ENCODE data around the gene TOX3. TPM values are rescaled to one million over a fixed set of nuclear protein-coding genes. Genes with fewer than 3 reads are reported as not detected.

The TOX3 gene
- polyA plus RNA-seq, 2 of the 4 experiments (the other 2 are of a cell fraction): 0.10 to 2.2 TPM

DNA sequence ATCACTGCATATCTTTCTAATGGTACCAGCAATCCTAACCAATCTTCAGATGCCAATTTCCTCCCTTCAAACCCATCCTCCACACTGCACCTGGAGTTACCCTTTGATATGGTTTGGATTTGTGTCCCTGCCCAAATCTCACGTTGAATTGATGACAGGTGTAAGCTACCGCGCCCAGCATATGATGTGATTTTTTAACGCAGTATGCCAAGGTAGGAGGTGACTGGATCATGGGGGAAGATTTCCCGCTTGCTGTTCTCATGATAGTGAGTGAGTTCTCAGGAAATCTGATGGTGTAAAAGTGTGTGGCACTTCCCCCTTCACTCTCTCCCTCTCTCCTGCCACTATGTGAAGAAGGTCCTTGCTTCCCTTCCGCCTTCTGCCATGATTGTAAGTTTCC, 57.0 kb downstream of the TOX3 start:
- TF ChIP-seq CHD2 (IDR thresholded peaks at IDR 0.05; ENCODE audit: low read length, partially characterized antibody) (no peak), HOXA7 (CRISPR knock-in tag; IDR thresholded peaks at IDR 0.05) (no peak), MAFK (IDR thresholded peaks at IDR 0.05; ENCODE audit: partially characterized antibody) (no peak), KDM1A (IDR thresholded peaks at IDR 0.05; ENCODE audit: low read depth) (no peak), RFX5 (IDR thresholded peaks at IDR 0.05) (no peak), TFCP2L1 (CRISPR knock-in tag; IDR thresholded peaks at IDR 0.05) (no peak), TP53 (CRISPR knock-in tag; IDR thresholded peaks at IDR 0.05) (no peak), EHF (CRISPR knock-in tag; IDR thresholded peaks at IDR 0.05) (no peak), RNF2 (IDR thresholded peaks at IDR 0.05; ENCODE audit: borderline replicate concordance, low read depth) (no peak), CBX2 (IDR thresholded peaks at IDR 0.05; ENCODE audit: borderline replicate concordance, low read depth) (no peak), HDAC2 (IDR thresholded peaks at IDR 0.05) (no peak), JUN (IDR thresholded peaks at IDR 0.05) (no peak), CBX8 (IDR thresholded peaks at IDR 0.05) (no peak), SREBF2 (IDR thresholded peaks at IDR 0.05) (no peak), FOXS1 (CRISPR knock-in tag; IDR thresholded peaks at IDR 0.05) (no peak), CHD4 (IDR thresholded peaks at IDR 0.05; ENCODE audit: borderline replicate concordance) (no peak)
- TF ChIP-seq, protein P1, sequence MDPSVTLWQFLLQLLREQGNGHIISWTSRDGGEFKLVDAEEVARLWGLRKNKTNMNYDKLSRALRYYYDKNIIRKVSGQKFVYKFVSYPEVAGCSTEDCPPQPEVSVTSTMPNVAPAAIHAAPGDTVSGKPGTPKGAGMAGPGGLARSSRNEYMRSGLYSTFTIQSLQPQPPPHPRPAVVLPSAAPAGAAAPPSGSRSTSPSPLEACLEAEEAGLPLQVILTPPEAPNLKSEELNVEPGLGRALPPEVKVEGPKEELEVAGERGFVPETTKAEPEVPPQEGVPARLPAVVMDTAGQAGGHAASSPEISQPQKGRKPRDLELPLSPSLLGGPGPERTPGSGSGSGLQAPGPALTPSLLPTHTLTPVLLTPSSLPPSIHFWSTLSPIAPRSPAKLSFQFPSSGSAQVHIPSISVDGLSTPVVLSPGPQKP (IDR thresholded peaks at IDR 0.05; ENCODE audit: low read depth, low read length): no peak
- TF ChIP-seq, protein P2, sequence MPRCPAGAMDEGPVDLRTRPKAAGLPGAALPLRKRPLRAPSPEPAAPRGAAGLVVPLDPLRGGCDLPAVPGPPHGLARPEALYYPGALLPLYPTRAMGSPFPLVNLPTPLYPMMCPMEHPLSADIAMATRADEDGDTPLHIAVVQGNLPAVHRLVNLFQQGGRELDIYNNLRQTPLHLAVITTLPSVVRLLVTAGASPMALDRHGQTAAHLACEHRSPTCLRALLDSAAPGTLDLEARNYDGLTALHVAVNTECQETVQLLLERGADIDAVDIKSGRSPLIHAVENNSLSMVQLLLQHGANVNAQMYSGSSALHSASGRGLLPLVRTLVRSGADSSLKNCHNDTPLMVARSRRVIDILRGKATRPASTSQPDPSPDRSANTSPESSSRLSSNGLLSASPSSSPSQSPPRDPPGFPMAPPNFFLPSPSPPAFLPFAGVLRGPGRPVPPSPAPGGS (IDR thresholded peaks at IDR 0.05): no peak
- TF ChIP-seq, protein P3, sequence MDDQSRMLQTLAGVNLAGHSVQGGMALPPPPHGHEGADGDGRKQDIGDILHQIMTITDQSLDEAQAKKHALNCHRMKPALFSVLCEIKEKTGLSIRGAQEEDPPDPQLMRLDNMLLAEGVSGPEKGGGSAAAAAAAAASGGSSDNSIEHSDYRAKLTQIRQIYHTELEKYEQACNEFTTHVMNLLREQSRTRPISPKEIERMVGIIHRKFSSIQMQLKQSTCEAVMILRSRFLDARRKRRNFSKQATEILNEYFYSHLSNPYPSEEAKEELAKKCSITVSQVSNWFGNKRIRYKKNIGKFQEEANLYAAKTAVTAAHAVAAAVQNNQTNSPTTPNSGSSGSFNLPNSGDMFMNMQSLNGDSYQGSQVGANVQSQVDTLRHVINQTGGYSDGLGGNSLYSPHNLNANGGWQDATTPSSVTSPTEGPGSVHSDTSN (IDR thresholded peaks at IDR 0.05): no peak
- TF ChIP-seq, protein P4, sequence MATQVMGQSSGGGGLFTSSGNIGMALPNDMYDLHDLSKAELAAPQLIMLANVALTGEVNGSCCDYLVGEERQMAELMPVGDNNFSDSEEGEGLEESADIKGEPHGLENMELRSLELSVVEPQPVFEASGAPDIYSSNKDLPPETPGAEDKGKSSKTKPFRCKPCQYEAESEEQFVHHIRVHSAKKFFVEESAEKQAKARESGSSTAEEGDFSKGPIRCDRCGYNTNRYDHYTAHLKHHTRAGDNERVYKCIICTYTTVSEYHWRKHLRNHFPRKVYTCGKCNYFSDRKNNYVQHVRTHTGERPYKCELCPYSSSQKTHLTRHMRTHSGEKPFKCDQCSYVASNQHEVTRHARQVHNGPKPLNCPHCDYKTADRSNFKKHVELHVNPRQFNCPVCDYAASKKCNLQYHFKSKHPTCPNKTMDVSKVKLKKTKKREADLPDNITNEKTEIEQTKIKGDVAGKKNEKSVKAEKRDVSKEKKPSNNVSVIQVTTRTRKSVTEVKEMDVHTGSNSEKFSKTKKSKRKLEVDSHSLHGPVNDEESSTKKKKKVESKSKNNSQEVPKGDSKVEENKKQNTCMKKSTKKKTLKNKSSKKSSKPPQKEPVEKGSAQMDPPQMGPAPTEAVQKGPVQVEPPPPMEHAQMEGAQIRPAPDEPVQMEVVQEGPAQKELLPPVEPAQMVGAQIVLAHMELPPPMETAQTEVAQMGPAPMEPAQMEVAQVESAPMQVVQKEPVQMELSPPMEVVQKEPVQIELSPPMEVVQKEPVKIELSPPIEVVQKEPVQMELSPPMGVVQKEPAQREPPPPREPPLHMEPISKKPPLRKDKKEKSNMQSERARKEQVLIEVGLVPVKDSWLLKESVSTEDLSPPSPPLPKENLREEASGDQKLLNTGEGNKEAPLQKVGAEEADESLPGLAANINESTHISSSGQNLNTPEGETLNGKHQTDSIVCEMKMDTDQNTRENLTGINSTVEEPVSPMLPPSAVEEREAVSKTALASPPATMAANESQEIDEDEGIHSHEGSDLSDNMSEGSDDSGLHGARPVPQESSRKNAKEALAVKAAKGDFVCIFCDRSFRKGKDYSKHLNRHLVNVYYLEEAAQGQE (IDR thresholded peaks at IDR 0.05): no peak
- CTCF ChIA-PET: no interaction called here

DNA sequence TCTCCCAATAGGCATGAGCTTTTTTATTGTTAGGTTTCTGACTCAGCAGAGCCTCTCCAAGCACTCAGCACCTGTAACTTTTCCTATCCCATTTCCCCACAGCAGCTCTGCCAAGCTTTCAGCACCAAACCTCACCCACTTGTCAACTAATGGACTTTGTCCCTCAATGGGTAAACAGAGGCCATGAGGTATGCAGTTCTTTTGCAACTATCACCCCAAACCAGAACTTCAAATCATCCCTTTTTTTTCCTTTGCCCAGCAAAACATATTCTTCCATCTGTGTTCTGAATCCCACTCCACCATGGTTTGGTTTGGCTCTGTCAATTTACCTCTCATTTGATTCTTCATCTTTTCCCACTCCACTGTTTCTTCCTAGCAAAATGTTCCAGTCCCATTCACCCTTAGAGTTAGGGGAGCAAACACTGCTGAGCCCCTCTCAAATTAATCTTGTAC, 58.1 kb downstream of the TOX3 start:
- Histone ChIP-seq H3K4me1 (no peaks in the 10 kb centered on the region), H3K9me3 (no peaks in the 10 kb centered on the region), H3K27ac (no peak overlapping the region), H3K4me2 (no peak overlapping the region), H3K4me3 (no peak overlapping the region)
- ATAC-seq (no peak), DNase-seq (ENCODE audit: low read depth in 1 of 2, low spot score in 1 of 2) (no peak), FAIRE-seq (no peak)
- CTCF ChIA-PET: no interaction called here
- POLR2A ChIA-PET: no interaction called here
- TF ChIP-seq FOXS1 (CRISPR knock-in tag; IDR thresholded peaks at IDR 0.05) (no peak), SMC3 (IDR thresholded peaks at IDR 0.05) (no peak), FOSL2 (IDR thresholded peaks at IDR 0.05) (no peak), FOSL2 (CRISPR knock-in tag; IDR thresholded peaks at IDR 0.05) (no peak), NFE2L2 (conservative IDR thresholded peaks at IDR 0.05; ENCODE audit: low read length) (no peak), JUN (IDR thresholded peaks at IDR 0.05) (no peak), EHF (CRISPR knock-in tag; IDR thresholded peaks at IDR 0.05) (no peak), CBX2 (IDR thresholded peaks at IDR 0.05; ENCODE audit: borderline replicate concordance, low read depth) (no peak), POLR2AphosphoS2 (conservative IDR thresholded peaks at IDR 0.05; ENCODE audit: low read length) (no peak)
- TF ChIP-seq, protein P1 (IDR thresholded peaks at IDR 0.05; ENCODE audit: low read depth, low read length): no peak
- TF ChIP-seq, protein P4 (IDR thresholded peaks at IDR 0.05): no peak

More for the DNA sequence above, 57.0 kb downstream of the TOX3 start:
- POLR2A ChIA-PET: no interaction called here
- Histone ChIP-seq H3K4me3 (no peak overlapping the region), H3K4me1 (no peaks in the 10 kb centered on the region), H3K9me3 (no peaks in the 10 kb centered on the region), H3K4me2 (no peak overlapping the region), H3K27ac (no peak overlapping the region)
- DNase-seq (ENCODE audit: low read depth in 1 of 2, low spot score in 1 of 2): no peak
- WGBS (ENCODE audit: missing lambda C conversion rate): 69% methylated on average over 6 of the region's 6 CpGs
- no peak for FAIRE-seq
- no peak for ATAC-seq
